GM21529 (cell line): Measurements from ENCODE around the gene LUZP2.

Source experiments
- ATAC-seq: cut with Tn5 transposase; IDR thresholded peaks from one replicate; pipeline ENCODE4 v1.9.1; 2021; ENCODE audit not compliant: unreplicated experiment

The LUZP2 gene

DNA sequence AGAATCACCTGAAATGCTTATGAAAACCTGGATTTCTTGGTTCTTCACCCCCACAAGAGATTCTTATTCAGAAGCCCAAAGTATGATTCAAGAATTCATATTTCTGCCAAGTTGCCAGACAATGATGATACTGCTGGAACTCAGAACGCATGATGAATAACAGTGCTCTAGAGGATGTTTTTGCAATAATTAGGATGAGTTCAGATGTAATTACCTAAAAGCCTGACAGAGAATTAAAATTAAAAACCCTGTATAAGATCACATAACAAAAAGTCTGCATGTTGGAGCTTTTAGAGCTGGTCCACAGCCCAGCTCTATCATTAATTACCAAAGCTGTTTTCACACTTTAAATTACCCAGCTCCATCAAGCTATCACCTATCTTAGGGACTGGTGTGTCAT is 211.8 kb downstream of the LUZP2 start:
- ATAC-seq, result no peak

DNA sequence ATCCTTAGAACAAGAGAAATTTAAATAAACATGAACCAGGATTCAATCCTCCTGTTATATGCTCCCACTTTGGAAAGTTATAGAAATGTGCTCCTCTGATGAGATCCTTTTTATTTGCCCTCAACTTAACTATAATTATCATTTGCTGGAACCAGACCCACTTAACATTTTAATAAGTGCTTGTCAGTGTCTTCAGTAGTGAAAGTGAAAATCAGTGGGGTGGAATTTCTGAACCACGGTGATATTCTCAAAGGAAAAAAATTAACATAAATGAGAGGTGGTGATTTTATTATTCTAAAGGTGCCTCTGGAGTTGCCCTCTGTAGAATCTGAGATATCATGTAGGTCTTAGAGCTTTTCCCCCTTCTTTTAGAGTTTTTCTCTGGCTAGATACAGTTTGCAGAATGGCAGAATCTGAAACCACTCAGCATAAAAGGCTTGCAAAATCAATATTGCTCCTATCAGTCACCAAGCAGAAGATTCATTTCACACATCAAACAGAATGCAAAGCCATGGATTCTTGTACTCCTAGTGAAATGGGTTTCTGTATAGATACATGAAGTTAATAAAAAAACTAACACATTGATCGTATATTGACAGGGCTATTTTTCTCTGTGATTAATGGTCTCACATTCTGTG is 213.2 kb downstream of the LUZP2 start:
- ATAC-seq, result no peak

DNA sequence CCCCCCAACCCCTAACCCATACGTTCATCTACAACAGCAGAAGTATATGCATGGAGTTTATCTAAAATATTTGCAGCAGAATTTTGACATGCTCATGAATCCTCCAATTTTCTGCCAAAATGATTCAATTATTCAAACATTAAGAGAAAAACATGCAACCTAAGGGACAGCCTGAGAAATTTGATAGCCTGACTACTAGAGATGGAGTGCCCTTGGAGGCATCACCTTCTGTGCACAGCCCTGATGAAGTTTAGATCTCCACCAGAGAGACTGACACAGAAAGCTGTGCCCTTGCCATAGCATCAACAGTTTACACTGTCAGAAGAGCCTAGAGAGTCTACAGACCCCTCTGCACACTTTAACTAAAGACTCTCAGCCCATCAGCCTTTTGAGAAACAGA is 217.7 kb downstream of the LUZP2 start:
- no peak for ATAC-seq

DNA sequence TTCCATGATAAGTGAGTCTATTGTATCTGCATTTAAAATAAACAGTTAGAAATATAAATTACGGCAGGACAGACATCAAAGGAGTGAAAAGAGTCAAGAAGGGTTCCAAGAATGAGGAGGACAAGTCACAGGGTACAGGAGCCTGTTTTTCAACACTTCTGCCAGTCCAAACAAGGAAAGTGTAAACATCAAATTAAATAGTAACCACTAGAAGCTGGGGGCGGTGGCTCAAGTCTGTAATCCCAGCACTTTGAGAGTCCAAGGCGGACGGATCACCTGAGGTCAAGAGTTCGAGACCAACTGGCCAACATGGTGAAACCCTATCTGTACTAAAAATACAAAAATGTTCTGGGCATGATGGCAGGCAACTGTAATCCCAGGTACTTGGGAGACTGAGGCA is 219.6 kb downstream of the LUZP2 start:
- no peak for ATAC-seq

DNA sequence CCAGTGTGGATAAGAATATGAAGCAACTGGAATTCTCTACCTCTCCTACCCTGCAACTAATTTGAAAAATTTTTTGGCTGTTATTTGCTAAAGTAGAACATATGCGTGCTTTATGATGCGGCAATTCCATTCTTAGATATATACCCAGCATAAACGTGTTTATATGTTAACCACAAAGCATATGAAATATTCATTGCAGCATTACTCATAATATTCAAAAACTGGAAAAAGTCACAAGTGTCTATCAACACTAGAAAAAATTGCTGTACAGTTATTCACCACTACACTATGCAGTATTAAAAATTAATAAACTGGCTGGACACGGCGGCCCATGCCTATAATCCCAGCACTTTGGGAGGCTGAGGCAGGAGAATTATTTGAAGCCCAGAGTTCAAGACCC is 226.4 kb downstream of the LUZP2 start:
- no peak for ATAC-seq

DNA sequence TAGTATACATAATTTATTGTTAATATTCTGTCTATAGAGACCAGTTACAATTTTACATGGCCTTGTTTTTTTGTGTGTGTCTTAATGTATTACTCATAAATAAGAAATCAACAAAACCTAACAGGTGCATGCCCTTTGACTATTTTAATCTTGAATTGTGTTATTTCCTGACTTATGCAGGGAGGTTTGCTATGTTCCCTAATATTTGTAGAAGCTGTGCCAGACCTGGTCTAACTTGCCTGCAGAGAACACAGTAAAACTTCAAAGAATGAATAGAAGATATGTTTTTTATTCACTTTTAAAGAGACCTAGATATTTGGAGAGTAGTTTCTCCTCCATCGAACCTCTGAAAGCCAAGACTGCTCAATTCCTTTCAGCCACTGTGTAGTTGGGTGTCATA is 234.7 kb downstream of the LUZP2 start:
- no peak for ATAC-seq

DNA sequence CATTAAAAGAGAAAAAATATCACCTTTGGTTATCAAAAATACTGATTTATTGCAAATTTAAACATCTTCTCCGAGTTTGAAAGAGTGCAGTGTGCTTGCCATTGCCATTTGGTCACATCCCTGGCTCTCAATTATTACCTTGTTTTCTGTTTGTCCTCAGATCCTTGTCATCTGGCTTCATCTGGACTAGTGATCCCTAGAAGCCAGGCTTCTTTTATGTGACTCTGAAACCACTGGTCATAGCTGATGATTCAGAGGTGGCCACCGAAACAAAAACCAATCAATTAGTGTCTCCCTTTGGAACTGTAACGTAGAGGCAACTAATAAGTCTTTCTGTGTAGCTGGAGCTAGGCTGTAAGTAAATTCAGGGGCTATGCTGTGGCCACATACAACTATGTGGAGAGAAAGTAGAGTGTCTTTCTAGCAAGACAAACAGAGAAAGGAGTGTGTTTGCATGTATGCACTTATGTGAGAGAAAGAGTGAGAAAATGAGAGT is 237.9 kb downstream of the LUZP2 start:
- no peak for ATAC-seq

DNA sequence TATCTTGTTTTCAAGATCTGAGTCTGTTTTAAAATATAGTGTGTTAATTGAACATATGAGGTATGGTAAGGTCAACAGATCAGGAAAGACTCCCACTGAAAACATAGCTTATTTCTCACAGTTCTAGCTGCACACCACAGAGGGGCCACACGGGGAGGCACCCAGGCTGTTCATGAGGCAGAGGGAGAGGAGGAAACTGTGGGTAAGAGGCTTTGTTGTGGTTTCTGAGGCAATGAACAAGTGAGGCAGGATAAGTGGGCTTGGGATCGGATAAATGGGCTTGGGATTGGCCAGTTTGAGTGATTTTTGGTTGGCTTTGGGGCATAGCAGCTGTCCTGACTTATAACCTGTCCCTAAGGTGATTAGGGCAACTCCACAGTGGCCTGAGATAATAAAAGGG is 242.1 kb downstream of the LUZP2 start:
- ATAC-seq, result no peak

DNA sequence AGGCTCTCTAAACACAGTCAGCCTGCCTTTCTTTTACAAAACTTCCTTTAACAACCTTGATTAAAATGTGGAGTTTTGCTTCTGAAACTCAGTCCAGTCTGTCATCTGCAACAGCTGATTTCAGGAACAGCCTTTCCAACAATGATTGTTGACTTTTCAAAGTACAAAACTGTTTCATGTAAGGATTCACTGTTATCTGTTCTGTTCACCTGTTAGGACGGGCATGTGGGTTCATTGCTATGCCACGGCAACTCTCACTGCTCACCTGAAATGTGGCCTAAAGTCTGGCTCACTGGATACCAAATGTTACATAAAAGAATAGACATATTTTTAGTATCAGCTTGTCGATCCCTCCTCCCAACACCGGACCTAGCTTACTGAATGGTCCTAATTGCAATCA is 242.8 kb downstream of the LUZP2 start:
- ATAC-seq, result no peak

DNA sequence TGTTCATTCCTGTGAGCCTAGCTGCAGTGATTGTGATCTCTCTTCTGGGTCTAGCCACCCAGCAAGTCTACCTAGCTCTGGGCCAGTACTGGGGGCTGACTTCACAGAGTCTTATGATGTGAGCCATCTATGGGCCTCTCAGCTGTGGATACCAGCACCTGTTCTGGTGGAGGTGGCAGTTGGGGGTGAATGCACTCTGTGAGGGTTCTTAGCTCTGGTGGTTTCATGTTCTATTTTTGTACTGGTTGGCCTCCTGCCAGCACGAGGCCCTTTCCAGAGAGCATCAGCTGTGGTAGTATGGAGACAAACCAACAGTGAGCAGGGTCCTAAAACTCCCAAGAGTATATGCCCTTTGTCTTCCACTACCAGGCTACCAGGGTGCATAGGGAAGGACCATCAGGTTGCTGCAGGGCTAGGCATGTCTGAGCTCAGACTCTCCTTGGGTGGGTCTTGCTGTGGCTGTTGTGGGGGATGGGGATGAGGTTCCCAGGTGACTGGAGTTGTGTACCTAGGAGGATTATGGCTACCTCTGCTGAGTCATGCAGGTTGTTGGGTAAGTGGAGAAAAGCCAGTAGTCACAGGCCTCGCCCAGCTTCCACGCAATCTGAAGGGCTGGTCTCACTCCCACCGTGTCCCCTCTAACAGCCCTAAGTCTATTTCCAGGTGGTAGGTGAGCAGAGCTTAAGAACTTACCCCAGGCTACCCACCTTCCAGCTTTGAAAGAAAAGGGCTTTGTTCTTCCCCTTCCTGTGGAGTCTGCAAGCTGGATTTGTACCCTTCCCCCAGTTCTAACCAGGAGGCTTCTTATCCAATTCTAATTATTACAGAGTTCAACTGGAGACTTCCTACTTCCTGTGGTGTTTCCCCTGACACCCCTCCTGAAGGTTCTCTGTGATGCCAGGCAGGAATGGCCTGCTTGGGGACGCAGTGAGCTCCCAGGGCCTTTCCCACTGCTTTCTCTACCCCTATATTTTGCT is 250.7 kb downstream of the LUZP2 start:
- no peak for ATAC-seq

DNA sequence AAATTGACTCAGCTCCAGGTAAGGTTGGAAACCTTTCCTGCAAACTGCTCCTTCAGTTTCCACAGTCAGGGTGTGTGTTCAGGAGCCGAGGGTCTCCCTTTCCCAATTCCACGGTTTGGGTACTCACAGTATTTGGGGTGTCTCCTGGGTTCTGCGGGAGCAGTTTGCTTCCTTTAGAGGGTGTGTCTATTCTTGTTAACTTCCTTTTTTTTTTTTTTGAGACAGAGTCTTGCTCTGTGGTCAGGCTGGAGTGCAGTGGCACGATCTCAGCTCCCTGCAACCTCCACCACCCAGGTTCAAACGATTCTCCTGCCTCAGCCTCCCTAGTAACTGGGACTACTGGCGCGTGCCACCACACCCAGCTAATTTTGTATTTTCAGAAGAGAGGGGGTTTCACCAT is 251.4 kb downstream of the LUZP2 start:
- no peak for ATAC-seq

DNA sequence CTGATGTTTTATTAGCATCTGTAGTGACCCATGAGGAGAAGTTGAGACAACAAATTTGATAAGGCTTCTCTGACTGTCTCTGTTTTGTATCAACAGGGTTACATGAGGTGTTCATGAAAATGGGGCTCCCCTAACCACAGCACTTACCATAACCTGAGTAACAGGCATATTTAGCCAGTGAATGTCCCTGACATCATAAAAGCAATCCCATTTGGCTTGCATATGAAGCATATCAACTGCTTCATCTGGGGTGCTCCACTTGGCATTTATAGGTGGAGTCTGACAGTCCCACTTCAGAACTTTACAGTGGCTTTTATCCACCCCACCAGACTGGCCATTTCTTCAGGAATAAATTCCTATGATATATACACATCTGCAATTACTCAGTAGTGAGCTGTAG is 257.6 kb downstream of the LUZP2 start:
- no peak for ATAC-seq

DNA sequence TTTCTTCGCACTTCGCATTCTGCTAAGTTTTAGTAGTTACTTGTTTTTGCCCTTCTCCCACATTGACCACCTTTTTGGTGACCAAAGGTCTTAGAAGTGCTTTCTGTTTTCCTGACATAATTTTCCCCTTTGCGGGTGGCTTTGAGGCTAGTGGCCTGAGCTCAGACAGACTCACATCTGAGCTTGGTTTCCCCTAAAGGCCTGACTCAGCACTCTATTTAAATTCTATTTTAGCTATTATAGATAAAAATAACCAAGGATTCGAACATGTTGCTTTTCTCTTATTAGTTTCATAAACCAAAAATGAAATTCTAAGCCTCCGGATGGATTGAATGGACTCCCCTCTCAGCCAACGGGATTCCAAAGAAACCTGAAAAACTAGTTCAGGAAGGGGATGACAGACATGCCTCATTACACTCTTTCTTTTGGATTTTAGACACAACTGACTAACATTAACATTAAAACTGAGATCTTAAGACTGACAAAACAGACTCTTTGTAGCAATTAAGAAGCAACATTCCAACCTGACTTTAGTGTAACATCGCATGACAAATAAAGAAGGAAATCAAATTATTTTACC is 258.5 kb downstream of the LUZP2 start:
- no peak for ATAC-seq

DNA sequence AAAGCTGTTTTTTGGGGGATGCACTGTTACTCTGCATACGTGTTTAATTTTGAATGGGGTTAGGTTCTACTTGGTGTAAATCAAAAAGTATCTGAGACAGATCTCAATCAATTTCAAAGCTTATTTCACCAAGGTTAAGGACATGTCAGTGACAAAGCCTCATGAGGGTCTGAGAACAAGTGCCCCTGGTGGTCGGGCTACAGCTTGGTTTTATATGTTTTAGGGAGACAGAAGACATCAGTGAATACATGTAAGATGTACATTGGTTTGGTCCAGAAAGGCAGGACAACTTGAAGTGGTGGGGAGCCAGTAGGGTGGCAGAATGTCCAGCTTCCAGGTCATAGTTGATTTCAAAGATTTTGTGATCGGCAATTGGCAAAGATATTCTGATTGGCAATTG is 262.9 kb downstream of the LUZP2 start:
- no peak for ATAC-seq

DNA sequence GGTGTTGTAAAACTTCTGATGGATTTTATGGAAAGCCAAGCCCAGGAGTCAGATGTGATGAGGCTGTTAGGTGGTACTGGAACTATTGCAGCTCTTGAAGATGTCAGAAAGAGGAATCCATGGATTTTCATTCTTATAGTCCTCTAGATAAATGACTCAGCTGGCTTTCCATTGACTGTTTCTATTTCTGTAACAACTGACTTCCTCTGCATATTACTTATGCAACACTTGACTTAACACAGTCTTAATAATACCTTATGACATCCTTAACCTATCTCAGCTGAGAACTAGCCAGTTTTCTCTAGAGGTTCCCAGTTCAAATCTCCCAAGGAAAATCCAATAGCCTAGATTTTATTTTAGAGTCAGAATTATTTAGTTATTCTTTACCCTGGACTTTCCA is 263.8 kb downstream of the LUZP2 start:
- no peak for ATAC-seq

DNA sequence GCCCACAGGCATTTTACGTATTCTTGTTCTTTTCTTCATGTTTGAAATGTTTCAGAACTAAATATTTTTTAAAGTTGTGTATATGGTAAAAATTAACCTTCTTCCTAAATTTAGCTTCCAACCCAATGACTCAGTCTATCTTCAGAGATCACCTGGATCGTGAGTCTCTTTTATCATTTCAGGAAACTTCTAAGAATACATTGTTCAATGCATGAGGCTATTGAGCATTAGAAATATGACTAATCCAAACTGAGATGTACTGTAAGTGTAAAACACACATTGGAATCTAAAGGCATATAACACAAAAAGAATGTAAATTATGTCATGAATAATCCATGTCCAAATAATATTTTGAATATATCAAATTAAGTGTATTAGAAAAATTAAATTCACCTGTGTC is 265.2 kb downstream of the LUZP2 start:
- ATAC-seq, result no peak

DNA sequence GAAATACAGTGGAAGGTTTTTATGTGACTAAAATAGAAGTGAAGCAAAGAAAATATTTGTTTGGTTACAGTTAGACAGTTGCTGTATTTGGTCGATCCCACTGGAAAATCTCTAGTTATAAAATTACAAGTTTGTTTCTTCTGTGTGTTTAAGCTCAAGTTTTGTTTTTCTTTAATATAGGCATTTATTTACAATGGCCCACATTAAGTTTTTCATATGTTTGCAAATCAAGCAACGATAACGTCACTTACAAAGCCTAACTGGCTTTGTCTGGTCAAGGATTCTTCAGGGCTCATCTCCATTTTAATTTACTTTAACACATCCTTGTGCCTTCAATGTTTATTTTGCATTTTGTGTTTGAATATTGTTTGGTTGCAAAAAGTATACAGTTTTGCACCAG is 270.6 kb downstream of the LUZP2 start:
- ATAC-seq, result no peak

DNA sequence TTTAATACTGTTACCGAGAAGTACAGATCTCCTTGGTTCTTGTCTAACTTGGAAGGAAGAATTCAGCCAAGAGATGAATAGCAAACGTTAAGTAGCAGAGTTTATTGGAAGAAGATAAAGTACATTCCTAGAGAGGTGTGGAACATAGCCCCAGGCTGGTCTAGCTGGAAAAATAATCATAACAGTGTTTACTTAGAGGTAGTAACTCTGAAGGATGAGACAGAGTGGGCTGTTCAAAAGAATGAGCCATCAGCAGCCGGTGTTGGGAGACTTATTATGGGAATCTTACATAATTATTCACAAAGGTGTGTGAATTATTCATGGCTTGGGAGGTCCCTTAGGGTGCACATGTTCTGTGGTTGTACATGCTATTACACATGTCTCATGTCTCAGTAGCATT is 276.5 kb downstream of the LUZP2 start:
- ATAC-seq, result no peak

DNA sequence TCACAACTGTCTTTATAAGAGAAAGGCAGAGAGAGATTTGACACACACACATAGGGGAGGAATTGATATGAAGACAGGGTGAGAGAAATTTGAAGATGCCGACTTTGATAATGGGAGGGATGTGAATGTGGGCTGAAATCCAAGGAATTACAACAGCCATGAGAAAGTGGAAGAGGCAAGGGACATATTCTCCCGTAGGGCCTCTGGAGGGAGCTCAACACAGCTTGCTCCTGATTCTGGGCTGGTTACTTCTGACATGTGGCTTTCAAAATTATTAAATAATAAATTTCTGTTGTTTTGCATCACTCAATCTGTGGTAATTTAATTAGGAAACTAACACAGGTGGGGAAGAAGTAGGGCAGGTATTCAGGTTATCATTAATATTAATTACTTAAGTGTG is 282.9 kb downstream of the LUZP2 start:
- ATAC-seq, result no peak

DNA sequence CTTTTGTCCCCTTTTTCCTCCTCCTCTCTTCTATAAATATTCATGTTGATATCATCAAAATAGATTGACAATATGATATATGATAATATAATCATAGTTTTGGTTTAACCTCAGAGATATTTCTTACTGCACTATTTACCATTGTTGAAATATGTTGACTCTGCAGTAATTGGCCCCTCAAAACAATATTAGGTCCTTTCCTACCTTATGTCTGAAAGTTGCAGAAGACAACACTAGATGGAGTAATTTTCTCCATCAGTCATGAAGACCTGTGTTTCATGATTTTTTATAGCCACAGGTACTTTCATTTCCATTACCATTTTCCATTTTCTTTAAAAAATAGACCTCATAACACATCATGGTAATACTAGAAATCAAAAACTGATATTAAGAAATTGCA is 284.4 kb downstream of the LUZP2 start:
- no peak for ATAC-seq

DNA sequence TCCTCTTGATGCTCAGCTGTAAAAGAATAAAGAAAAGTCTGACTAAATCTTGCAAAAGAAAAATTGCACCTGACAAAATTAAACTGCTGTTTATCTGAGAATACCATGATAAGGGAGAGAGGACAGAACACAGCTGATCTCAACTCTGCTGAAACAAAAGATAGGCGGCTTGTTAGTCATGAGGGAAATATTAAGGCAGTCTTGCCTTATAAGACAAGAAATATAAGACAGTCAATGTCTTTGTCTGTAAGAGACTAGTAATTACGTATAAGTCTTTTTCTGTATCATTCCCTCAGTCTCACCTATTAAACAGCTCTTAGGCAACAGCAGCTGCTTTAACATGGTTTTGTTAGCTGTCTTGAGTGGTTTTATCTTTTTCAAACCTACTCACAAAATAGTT is 296.6 kb downstream of the LUZP2 start:
- ATAC-seq, result no peak

DNA sequence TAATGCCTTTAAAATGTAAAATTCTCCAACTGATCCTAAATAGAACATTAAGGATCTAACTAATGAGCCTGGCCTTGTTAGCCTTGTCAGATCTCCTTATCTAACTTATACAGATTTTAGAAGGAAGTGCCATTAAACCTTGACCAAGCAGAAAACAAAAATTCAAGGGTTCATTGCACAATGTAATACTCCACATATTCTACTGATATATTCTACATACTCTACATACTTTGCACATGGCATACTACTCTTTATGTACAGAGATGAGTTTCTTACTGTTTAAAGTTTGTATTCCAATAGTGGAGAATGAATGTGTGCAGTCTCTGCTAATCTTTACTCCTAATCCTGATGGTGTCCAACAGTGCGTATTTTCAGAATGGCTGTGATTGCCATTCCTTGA is 297.2 kb downstream of the LUZP2 start:
- ATAC-seq, result no peak
